DND-41 (cell line): ENCODE results near the gene AKAP17A.

ENCODE experiments used
- ATAC-seq: fragments of 200-7000 bp; cut with Tn5 transposase; 3 replicates; pipeline ENCODE4 v1.9.1; 2021; ENCODE audit warnings: low read depth; ENCODE audit not compliant: insufficient read depth
- DNase-seq: peaks from one replicate; pipeline ENCODE4 v3.0.0-alpha.2; 2020
- H2AFZ ChIP-seq: 2 replicates; pipeline ENCODE4 v1.6.0; 2012; ENCODE audit warnings: low read depth, low read length
- H3K27ac ChIP-seq: 2 replicates; pipeline ENCODE4 v1.5.1; 2012; ENCODE audit warnings: low read length, inconsistent platforms
- H3K27me3 ChIP-seq: fragments of 200-600 bp; sonication (generic); 2 replicates; pipeline ENCODE4 v1.6.0; 2012; ENCODE audit warnings: low read length, mild to moderate bottlenecking, inconsistent platforms; ENCODE audit not compliant: insufficient read depth, poor library complexity
- H3K36me3 ChIP-seq: 2 replicates; pipeline ENCODE4 v1.5.1; 2012; ENCODE audit warnings: low read length, inconsistent platforms; ENCODE audit not compliant: insufficient read depth
- H3K4me1 ChIP-seq: 2 replicates; pipeline ENCODE4 v1.5.1; 2012; ENCODE audit warnings: mild to moderate bottlenecking, low read length; ENCODE audit not compliant: insufficient read depth
- H3K4me2 ChIP-seq: 2 replicates; pipeline ENCODE4 v1.6.0; 2012; ENCODE audit warnings: mild to moderate bottlenecking, moderate library complexity, low read length, inconsistent platforms; ENCODE audit not compliant: insufficient read depth
- H3K4me3 ChIP-seq, 2 experiments: fragments of 200-600 bp in 1 of 2; shearing (Covaris generic) in 1 of 2; 2 replicates each; pipeline ENCODE4 v1.5.1; 2012 to 2016; ENCODE audit warnings: inconsistent platforms in 2 of 2, low read length in 2 of 2, mild to moderate bottlenecking in 2 of 2, low read depth in 1 of 2, moderate library complexity in 1 of 2
- H3K79me2 ChIP-seq: 2 replicates; pipeline ENCODE4 v1.6.0; 2012; ENCODE audit warnings: low read length, inconsistent platforms; ENCODE audit not compliant: insufficient read depth
- H3K9ac ChIP-seq: 2 replicates; pipeline ENCODE4 v1.6.0; 2012; ENCODE audit warnings: low read depth, mild to moderate bottlenecking, inconsistent platforms, low read length, moderate library complexity
- H3K9me3 ChIP-seq: 2 replicates; pipeline ENCODE4 v1.5.1; 2012; ENCODE audit warnings: low read length, moderate library complexity, mild to moderate bottlenecking, inconsistent platforms; ENCODE audit not compliant: insufficient read depth, severe bottlenecking
- H4K20me1 ChIP-seq: 2 replicates; pipeline ENCODE4 v1.6.0; 2012; ENCODE audit warnings: low read length; ENCODE audit not compliant: insufficient read depth
- EZH2 ChIP-seq: IDR thresholded peaks from 3 replicates; pipeline ENCODE4 v1.6.1; 2012; ENCODE audit warnings: borderline replicate concordance, low read depth, mild to moderate bottlenecking, moderate library complexity, low read length, inconsistent platforms; ENCODE audit not compliant: severe bottlenecking
- TF ChIP-seq, protein P1 (sequence below): IDR thresholded peaks from 2 replicates; pipeline ENCODE4 v1.5.1; 2012; ENCODE audit warnings: borderline replicate concordance, low read length, moderate library complexity, mild to moderate bottlenecking; ENCODE audit not compliant: poor library complexity, severe bottlenecking; ENCODE audit errors: extremely low read depth

Gene AKAP17A

DNA sequence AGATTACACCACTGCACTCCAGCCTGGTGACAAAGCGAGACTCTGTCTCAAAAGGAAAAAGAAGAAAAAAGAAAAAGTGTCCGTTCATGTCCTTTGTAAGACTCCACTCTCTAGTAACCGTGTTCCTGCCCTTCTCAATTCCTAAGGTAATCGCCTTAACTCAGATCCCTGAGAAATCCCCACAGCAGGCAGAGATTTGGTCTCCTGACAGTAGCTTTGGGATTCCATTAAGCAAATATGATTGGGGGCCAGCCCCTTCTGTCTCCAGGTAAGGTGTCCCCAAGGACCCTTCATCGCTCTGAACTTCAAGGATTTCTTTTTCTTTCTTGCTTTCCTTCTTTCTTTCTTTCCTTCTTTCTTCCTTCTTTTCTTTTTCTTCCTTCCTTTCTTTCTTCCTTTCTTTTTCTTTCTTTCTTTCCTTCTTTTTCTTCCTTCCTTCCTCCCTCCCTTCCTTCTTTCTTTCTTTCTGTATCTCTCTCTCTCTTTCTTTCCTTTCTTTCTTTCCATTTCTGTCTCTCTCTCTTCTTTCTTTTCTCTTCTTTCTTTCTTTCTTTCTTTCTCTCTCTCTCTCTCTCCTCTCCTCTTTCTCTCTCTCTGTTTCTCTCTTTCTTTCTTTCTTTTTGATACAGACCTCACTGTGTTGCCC, 21.4 kb downstream of the AKAP17A start:
- TF ChIP-seq, protein P1, sequence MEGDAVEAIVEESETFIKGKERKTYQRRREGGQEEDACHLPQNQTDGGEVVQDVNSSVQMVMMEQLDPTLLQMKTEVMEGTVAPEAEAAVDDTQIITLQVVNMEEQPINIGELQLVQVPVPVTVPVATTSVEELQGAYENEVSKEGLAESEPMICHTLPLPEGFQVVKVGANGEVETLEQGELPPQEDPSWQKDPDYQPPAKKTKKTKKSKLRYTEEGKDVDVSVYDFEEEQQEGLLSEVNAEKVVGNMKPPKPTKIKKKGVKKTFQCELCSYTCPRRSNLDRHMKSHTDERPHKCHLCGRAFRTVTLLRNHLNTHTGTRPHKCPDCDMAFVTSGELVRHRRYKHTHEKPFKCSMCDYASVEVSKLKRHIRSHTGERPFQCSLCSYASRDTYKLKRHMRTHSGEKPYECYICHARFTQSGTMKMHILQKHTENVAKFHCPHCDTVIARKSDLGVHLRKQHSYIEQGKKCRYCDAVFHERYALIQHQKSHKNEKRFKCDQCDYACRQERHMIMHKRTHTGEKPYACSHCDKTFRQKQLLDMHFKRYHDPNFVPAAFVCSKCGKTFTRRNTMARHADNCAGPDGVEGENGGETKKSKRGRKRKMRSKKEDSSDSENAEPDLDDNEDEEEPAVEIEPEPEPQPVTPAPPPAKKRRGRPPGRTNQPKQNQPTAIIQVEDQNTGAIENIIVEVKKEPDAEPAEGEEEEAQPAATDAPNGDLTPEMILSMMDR = no peak
- no peak for TF ChIP-seq EZH2
- Histone ChIP-seq H3K79me2 (no peaks in the 10 kb centered on the region), H4K20me1 (no peaks in the 10 kb centered on the region), H3K27me3 (no peaks in the 10 kb centered on the region), H3K4me3 (no peak overlapping the region), H3K4me2 (no peak overlapping the region), H3K9me3 (no peaks in the 10 kb centered on the region), H3K9ac (no peak overlapping the region), H2AFZ (no peak overlapping the region), H3K4me1 (no peaks in the 10 kb centered on the region; the same call in 1 of the 2 replicates), H3K36me3 (no peaks in the 10 kb centered on the region), H3K27ac (no peak overlapping the region)
- ATAC-seq (no peak), DNase-seq (no peak)

DNA sequence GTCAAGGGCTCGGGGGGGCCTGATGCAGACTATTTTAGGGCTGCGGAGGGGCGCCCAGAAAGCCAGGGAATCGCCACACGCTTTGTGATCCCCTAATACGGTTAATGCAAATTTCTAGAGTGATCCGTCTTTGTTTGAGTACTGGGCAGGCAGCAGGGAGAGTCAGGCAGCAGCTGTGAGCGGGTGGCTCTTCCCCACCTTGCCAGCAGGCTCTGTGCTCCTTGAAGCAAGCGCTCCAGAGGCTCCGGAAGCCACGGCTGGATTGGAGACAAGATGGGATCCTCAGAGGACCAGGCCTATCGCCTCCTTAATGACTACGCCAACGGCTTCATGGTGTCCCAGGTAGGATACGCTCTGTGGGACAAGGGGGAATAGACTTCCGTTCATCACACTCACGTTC, 23.5 kb downstream of the AKAP17A start, which contains the start of gene ASMT:
ASMT (plus strand) TSS at position 133 of the 400 bp plus-strand sequence; CDS start at position 274, 141 bp downstream.
- Histone ChIP-seq H3K79me2 (no peaks in the 10 kb centered on the region), H3K36me3 (no peaks in the 10 kb centered on the region), H3K4me2 (no peak within 1 kb of the TSS), H3K4me1 (no peaks in the 10 kb centered on the region; the same call in 1 of the 2 replicates), H4K20me1 (no peaks in the 10 kb centered on the region), H3K27ac (no peak within 1 kb of the TSS), H3K9ac (no peak within 1 kb of the TSS), H3K27me3 (no peaks in the 10 kb centered on the region), H3K4me3 (no peak within 1 kb of the TSS), H3K9me3 (no peaks in the 10 kb centered on the region), H2AFZ (no peak within 1 kb of the TSS)
- DNase-seq (no peak), ATAC-seq (no peak)
- TF ChIP-seq, protein P1 = no peak
- TF ChIP-seq EZH2 = no peak

DNA sequence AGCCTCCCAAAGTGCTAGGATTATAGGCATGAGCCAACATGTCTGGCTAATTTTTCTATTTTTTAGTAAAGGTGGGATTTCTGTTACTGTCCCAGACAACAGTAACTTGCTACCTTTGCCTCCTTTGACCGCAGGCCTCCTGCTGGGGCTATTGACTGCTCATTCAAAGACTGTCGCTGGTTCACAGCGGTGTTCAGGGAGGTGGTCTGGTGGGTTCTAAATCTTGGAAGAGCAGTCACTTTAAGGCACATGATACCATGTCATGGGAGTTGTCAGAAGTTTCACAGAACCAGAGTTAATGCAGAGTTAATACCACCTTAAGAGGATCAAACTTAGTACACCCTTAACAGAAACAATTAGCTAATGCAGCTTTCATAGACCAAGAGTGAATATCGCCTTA, 27.3 kb downstream of the AKAP17A start:
- Histone ChIP-seq H4K20me1 (no peaks in the 10 kb centered on the region), H3K4me3 (no peak overlapping the region), H3K9ac (no peak overlapping the region), H3K4me1 (peaks cover 15% of the 10 kb centered on the region), H3K4me2 (no peak overlapping the region), H3K27ac (no peak overlapping the region), H3K27me3 (no peaks in the 10 kb centered on the region), H3K9me3 (no peaks in the 10 kb centered on the region), H3K36me3 (no peaks in the 10 kb centered on the region), H2AFZ (no peak overlapping the region), H3K79me2 (no peaks in the 10 kb centered on the region)
- no peak for ATAC-seq
- no peak for DNase-seq
- no peak for TF ChIP-seq EZH2
- TF ChIP-seq, protein P1 = no peak
